Stimulated activated CD8-positive, alpha-beta memory T cell treated with anti-CD3 and anti-CD28 coated beads, Interleukin-12 subunit alpha, Interleukin-12 subunit beta, amount 100 ng/mL, for 24 hours (primary cell): ENCODE results near the gene METTL4.
A peak's percentile ranks its signal among the peaks of the same experiment; 100 is the strongest.

Source experiments
- DNase-seq: peaks from one replicate; pipeline ENCODE4 v3.0.0-alpha.2; 2020; ENCODE audit errors: extremely low read depth

The METTL4 gene

GRCh38 chr18:2571200-2572170, at the start of gene METTL4, which contains the start of gene NDC80:
TSS of gene METTL4 (minus strand) at chr18:2571505. CDS start at chr18:2567216, 4,289 bp downstream.
TSS of gene NDC80 (plus strand) at chr18:2571557. CDS start at chr18:2572986, 1,429 bp downstream.
- peak; percentile 58 for DNase-seq

GRCh38 chr18:2618009-2618408, 46.7 kb upstream of the METTL4 start:
- no peak for DNase-seq

GRCh38 chr18:2617401-2617998, 46.2 kb upstream of the METTL4 start:
- no peak for DNase-seq

GRCh38 chr18:2612996-2613395, 41.7 kb upstream of the METTL4 start:
- DNase-seq, result no peak

- DNase-seq, result no peak
These were observed 39.2 kb upstream of the METTL4 start for GRCh38 chr18:2610549-2610948.

GRCh38 chr18:2609604-2610003, 38.3 kb upstream of the METTL4 start:
- no peak for DNase-seq

GRCh38 chr18:2606335-2606734, 35.0 kb upstream of the METTL4 start:
- DNase-seq, result no peak

- no peak for DNase-seq
These were observed 31.5 kb upstream of the METTL4 start for GRCh38 chr18:2602844-2603243.

- no peak for DNase-seq
These were observed 26.3 kb upstream of the METTL4 start for GRCh38 chr18:2597639-2598038.

- no peak for DNase-seq
These were observed 19.0 kb upstream of the METTL4 start for GRCh38 chr18:2590303-2590702.

- no peak for DNase-seq
These were observed 18.2 kb upstream of the METTL4 start for GRCh38 chr18:2589345-2590068.

DNA sequence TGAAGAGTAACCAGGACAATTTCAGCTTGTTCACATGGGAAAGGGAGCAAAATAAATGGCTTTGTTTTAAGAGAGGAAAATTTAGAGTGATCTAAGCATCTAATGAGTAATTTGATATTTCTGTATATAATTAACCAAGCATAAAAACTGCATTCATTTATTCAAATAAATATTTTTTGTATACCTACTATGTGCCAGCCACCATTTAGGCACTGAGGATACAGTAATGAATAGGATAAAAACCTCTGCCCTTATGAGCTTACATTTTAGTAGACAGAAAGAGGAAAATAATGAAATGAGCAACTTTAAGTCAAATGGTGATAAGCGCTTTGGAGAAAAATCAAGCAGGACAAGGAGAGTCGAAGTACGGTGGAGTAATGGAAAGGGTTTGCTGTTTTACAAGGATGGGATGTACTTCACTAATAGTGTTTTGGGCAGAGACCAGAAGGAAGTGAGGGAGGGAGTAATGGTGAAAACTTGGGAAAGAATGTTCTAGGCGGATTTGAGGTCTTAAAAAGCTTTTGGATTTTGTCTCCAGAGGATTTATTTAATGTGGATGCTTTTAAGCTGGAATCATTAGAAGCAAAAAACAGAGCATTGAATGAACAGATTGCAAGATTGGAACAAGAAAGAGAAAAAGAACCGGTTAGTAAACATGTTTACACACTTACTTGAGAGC, 17.5 kb upstream of the METTL4 start:
- no peak for DNase-seq

DNA sequence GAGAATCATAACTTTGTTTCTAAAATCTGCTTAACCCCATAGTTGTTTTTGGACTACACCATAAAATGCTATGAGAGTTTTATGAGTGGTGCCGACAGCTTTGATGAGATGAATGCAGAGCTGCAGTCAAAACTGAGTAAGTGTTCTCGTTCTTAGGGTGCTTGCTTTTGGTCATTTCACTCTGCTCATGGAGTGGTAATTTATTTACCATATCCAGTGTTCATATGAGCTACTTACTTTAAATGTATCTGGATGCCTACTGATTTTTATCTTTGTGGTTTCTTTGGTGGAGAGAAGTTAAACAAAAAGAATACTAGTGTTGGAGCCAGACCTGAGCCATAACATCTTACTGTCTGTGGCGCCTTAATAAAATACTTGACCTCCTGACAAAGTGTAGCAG, 16.5 kb upstream of the METTL4 start:
- DNase-seq, result no peak

DNA sequence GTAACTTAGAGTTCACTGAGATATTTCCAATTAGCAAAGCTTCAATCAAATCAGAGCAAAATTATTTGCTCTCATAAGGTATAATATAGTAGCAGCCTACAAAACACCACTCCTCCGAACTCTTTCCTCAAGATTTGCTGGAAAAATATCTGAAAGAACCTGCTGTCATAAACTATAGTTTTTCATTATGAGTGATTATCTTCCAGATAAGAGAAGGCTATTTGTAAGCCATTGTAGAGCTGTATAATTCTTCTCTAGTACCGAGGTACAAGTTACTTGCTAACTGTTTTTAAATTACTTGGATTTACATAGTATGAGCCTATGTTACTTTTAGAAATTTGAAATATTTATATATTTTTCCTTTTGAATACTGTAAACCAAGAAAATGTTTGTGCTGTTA, 2.1 kb upstream of the METTL4 start:
- DNase-seq, result no peak

DNA sequence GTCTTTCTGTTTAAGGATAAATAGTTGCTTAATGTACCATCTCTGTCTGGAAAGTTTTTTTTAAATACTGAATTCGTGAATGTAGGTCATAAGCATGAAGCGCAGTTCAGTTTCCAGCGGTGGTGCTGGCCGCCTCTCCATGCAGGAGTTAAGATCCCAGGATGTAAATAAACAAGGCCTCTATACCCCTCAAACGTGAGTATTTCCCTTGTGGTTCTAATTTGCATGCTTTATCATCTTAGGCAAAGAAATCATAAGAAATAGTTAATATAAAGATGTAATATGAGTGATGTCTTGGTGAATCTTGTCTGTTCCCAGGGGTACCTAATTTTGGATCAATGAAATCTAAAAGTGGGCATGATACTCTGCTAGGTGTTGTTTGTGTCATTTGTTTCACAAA, 1.6 kb upstream of the METTL4 start:
- no peak for DNase-seq

GRCh38 chr18:2572171-2572569, 865 bp upstream of the METTL4 start:
- no peak for DNase-seq

DNA sequence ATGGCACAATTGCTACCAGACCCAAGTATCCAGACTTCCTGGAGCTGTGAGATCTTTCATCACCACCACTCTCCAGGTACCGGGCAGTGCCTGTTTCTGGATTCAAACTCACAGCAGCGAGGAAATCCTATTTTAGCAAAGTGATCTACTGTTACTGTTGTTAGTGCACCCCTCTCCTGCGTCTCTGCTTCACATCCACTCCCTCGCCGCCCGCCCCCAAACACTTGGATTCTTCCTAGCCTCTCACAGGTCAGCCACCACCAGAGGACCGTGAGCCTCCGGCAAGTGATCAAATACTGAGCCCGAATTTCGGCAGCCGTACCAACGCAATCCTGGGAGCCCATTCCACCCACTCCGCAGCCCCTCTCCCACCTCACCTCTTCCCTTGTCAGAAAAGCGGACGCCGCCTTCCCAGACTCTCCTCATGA, 519 bp downstream of the METTL4 start:
- DNase-seq, result no peak

GRCh38 chr18:2569338-2570207, 1.7 kb downstream of the METTL4 start:
- no peak for DNase-seq

DNA sequence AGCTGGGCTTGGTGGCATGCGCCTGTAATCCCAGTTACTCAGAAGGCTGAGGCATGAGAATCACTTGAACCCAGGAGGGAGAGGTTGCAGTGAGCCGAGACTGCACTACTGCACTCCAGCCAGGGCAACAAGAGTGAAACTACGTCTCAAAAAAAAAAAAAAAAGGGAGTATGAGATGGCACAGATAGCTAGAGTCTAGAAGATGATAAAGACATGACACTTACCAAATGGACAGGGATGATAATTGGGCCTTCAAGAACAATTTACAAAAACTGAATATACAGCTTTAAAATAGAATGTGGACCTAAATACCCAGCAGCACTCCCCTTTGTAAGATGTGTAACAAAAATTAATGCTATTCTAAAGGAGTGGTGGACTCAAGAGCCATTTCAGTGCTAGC, 2.7 kb downstream of the METTL4 start:
- no peak for DNase-seq

GRCh38 chr18:2568129-2568528, 3.2 kb downstream of the METTL4 start:
- DNase-seq, result no peak

DNA sequence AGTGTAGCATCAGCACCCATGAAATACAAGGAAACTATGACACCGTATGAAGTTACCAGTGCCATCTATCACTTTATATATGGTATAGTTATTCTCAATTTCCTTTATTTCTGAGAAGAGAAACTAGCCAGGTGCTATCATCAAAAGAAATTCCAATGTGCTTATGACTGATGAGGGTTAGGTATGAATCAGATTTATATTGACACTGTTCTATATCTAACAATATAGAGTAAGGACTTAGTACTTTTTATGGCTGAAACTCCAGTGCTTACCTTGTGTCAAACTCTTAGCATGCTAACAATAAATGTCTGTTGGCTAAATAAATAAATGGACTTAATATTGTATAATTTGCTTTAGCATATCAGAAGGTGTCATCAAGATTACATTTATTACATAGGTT, 6.9 kb downstream of the METTL4 start:
- no peak for DNase-seq
